Eye (tissue), 1 donor: ENCODE data around the gene EEF1AKMT4.
A peak's percentile ranks its signal among the peaks of the same experiment; 100 is the strongest.

ENCODE experiments used
- DNase-seq: peaks from one replicate; pipeline ENCODE4 v3.0.0-alpha.2; 2015

EEF1AKMT4 gene

GRCh38 chr3:184249412-184250166 is at the start of gene EEF1AKMT4:
TSS of gene EEF1AKMT4 (plus strand) at chr3:184249672. CDS start at chr3:184249695, 23 bp downstream.
- peak; percentile 97 for DNase-seq

GRCh38 chr3:184200825-184201224 is 48.6 kb upstream of the EEF1AKMT4 start:
- no peak for DNase-seq

- no peak for DNase-seq
Observed at GRCh38 chr3:184203526-184203925, 45.9 kb upstream of the EEF1AKMT4 start.

DNA sequence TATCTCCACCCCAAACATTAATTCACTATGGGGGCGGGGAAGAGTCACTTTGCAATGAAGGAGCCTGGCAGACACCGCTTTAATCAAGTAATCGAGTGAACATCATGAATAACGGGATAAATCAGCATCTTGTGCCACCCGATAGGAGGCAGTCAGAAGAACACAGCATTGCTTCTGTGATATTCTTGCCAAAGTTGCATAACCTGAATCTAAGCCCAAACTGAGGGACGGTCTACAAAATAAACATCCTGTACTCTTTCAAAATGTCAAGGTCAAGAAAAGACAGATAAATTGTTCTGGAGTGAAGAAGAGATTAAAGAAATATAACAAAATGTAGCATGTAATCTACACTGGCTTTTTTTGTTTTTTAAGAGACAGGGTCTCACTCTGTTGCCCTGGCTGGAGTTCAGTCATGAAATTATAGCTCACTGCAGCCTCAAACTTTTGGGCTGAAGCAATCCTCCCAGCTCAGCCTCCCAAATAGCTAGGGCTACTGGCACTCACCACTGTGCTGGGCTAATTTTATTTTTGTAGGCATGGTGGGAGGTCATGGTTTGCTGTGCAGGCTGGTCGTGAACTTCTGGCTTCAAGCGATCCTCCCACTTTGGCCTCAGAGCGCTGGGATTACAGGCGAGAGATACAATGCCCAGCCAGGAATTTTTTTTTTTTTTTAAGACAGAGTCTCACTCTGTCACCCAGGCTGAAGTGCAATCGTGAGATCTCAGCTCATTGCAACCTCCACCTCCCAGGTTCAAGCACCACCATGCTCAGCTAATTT is 40.1 kb upstream of the EEF1AKMT4 start:
- no peak for DNase-seq

DNA sequence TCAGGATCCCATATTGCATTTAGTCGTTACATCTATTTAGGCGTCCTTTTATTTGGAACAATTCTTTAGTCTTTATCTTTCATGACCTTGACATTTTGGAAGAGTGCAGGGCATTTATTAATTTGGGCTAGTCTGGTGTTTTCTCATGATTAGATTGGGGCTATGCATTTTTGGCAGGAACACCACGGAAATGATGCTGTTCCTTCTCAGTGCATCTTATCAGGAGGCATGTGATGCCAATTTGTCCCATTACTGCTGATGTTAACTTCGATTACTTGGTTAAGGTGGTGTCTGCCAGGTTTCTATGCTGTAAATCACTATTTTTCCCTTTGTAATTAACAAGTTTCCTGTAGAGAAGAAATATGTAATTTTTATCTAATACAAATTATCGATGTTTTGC is 38.2 kb upstream of the EEF1AKMT4 start:
- no peak for DNase-seq

DNA sequence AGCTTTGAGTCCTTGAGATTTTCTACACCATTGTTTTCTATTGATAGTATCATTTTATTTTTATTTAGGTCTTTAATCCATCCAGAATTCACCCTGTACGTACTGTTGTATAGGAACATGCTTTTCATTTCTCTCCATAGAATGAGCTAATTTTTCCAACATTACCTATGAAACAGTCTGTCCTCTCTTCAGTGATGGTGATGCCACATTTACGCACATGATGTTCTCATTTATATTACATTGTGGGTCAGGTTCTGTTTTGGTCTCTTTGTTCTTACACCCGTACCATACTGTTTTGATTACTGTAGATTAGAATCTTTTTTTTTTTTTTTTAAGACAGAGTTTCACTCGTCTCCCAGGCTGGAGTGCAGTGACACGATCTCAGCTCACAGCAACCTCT is 37.8 kb upstream of the EEF1AKMT4 start:
- no peak for DNase-seq

DNA sequence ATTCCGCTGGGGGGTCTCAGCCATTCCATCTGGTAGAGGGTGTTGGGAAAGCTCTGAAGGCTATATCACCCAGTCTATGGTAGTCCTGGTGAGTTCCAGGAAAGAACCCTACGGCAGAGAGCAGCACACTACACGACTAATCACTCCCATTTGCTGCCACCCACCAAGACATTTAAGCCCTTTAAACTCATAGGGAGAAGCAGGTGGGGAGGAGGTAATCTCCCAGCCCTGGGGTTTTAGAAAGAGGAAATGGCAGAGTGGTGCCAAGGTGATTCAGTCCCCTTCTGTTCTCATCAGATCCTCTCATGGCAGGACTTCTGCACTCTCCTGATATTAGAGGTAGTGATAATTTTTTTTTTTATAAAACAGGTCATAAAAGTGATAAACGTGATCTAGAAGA is 30.7 kb upstream of the EEF1AKMT4 start:
- DNase-seq = no peak

DNA sequence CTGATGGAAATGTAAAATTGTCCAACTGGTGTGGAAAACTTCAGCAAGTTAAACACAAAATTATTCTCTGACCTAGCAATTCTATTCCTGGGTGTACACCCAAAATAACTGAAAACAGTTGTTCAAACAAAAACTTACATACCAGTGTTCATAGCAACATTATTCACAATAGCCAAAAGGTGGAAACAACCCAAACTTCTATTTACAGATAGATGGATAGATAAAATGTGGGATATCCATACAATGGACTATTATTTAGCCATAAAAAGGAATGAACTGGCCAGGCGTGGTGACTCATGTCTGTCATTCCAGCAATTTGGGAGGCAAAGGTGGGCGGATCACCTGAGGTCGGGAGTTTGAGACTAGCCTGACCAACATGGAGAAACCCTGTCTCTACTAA is 27.0 kb upstream of the EEF1AKMT4 start:
- no peak for DNase-seq

GRCh38 chr3:184223946-184224345 is 25.5 kb upstream of the EEF1AKMT4 start:
- DNase-seq = no peak

DNA sequence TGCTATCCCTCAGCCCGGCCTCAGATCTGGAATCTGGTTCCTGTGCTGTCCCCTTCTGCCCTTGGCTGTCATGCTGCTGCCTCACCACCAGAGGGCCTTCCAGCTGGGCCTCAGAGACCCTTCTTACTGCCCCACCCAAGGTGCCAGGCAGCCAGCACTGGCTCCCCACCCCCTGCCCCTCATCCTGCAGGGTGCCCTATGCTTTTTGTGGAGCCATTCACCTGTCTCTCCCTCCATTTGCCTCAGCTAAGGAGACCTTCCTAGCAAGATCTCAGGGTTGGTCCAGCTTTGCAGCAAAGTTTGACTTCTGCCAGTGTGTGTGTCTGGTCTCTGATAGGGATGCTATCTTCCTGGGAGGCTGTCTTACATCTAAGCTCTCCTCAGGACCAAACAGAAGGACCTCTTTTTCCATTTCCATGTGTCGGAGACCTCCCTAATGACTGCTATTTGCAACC is 22.0 kb upstream of the EEF1AKMT4 start:
- no peak for DNase-seq

DNA sequence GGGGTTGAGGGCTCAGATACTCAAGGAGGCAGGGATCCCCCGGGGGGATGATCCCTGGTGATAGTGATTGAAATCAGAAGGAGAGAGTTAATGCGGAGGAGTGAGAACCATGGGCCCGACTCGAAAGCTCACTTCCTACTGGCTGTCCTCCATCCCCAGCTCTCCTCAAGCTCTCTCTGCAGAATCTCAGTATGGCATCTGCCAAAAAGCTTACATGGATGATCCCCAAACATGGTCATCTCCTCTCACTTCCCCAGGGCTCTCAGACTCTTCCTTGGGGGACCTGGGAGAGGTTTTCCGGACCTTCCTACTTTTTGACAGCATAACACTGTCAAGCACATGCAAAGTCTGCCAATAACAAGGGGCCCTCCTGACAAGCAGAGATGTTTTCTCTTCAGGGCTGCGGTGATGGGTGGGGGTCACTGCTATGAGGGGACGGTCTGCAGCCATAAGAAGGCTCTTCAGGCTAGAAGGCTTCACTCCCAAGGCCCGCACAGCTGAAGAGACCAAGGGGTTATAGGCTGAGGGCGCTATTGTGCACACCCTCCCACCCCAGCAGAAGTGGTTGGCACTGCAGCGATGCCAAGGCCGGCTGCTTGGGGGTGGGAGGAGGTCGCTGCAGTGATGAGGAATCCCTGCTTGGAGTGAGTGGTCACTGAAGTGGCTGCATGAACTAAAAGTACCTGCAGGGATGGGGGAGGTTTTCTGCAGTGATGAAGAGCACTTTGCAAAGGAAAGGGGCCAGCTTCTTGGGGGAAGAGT is 20.9 kb upstream of the EEF1AKMT4 start:
- no peak for DNase-seq

- peak; percentile 77 for DNase-seq
Observed at GRCh38 chr3:184229394-184230080, 19.9 kb upstream of the EEF1AKMT4 start, which contains the start of gene VWA5B2. TSS of gene VWA5B2 (plus strand) at chr3:184229585. CDS start at chr3:184230529, 944 bp downstream.

DNA sequence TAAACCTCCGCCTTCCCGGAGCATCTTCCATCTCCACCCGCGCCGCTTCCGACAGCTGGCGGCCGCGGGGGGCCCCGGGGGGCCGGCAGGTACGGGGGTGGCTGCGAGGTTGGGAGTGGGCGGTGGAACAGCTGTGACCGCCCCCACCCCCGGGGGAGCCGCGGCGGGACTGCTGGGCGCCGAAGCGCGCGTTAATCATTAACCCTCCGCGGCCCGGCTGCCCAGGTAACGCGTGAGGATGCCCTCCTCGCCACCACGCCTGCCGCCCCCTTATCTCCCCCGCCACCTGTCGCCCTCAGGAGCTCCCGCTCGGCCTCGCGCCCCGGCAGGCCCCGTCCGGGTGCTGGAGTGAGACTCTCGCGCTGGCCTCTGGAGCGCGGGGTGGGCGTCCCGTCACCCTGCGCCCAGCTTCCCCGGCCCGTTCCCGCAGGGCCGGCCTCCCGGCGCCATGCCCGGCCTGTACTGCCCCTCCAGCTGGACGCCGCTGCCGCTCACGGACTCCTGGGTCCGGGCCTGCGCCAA is 19.3 kb upstream of the EEF1AKMT4 start:
- DNase-seq = peak; percentile 39

GRCh38 chr3:184230603-184231528 is 18.6 kb upstream of the EEF1AKMT4 start:
- DNase-seq = no peak

- DNase-seq = no peak
Observed at GRCh38 chr3:184231671-184232070, 17.8 kb upstream of the EEF1AKMT4 start.

DNA sequence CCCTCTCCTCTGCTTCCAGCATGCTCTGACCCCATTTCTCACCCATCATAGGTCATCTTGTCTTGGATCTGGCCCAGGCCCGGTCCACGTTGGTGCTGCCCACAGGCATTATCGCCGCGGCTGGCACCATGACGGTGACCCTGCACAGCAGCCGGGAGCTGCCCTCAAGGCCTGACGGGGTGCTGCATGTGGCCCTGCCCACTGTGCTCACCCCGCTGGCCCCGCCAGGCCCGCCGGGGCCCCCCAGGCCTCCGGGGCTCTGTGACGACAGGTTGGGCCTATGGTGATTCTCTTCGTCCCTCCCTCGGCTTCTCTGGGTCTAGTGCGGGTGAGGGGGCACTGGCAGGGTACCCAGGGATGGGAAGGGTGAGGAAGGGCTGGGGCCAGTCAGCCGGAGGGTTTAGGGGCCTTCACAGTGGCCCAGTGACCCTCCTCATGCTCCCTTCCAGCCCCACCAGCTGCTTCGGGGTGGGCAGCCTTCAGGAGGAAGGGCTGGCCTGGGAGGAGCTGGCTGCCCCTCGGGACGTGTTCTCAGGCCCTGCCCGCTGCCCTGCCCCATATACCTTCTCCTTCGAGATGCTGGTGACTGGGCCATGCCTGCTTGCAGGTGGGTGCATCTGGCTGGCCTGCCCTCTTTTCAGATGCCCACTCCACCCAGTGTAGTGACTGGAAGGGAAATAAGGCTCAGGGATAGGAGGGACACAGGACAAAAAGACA is 16.2 kb upstream of the EEF1AKMT4 start:
- DNase-seq = no peak

GRCh38 chr3:184234224-184234623 is 15.2 kb upstream of the EEF1AKMT4 start:
- DNase-seq = no peak

GRCh38 chr3:184234671-184235380 is 14.6 kb upstream of the EEF1AKMT4 start:
- no peak for DNase-seq

- DNase-seq = no peak
Observed at GRCh38 chr3:184235381-184236032, 14.0 kb upstream of the EEF1AKMT4 start.
